Suprapubic skin (tissue), 4 donors: ENCODE results near the gene CBY1.

Source experiments
- EP300 ChIP-seq: sonication (generic); formaldehyde crosslinking; IDR thresholded peaks from one replicate; pipeline ENCODE4 v1.6.1; 2017; ENCODE audit warnings: antibody characterized with exemption
- POLR2A ChIP-seq, 2 donors: fragments of 450-650 bp; IDR thresholded peaks; one replicate each; pipeline ENCODE4 v1.6.1; 2017; ENCODE audit warnings: antibody characterized with exemption in 2 of 2, mild to moderate bottlenecking in 2 of 2, moderate library complexity in 2 of 2
- POLR2AphosphoS5 ChIP-seq, 3 donors: sonication (generic); formaldehyde crosslinking; IDR thresholded peaks; one replicate each; pipeline ENCODE4 v1.6.1; 2017; ENCODE audit warnings: antibody characterized with exemption in 3 of 3
- TF ChIP-seq, protein P1 (sequence below), 2 donors: fragments of 200-600 bp in 1 of 2; fragments of 450-650 bp in 1 of 2; sonication (generic) in 1 of 2; IDR thresholded peaks; one replicate each; pipeline ENCODE4 v1.5.1; 2016 to 2019; ENCODE audit warnings: antibody characterized with exemption in 2 of 2, mild to moderate bottlenecking in 1 of 2, moderate library complexity in 1 of 2

DNA sequence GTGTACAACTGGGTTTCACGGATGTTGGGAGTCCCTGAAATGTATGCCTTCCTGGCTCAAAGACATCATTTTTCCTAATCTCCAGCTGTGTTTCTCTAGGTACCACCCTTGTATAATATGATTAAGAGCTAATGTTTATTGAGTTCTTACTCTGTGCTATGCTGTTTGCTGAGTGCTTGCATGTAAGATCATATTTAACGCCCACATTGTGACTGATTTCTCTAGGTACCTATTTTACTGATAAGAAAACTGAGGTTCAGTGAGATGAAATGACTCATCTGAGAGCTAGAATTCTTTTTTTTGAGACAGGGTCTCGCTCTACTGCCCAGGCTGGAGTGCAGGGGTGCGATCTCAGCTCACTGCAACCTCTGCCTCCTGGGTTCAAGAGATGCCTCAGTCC, 42.9 kb upstream of the CBY1 start:
- no peak for TF ChIP-seq POLR2A (IDR thresholded peaks at IDR 0.05)
- TF ChIP-seq, protein P1, sequence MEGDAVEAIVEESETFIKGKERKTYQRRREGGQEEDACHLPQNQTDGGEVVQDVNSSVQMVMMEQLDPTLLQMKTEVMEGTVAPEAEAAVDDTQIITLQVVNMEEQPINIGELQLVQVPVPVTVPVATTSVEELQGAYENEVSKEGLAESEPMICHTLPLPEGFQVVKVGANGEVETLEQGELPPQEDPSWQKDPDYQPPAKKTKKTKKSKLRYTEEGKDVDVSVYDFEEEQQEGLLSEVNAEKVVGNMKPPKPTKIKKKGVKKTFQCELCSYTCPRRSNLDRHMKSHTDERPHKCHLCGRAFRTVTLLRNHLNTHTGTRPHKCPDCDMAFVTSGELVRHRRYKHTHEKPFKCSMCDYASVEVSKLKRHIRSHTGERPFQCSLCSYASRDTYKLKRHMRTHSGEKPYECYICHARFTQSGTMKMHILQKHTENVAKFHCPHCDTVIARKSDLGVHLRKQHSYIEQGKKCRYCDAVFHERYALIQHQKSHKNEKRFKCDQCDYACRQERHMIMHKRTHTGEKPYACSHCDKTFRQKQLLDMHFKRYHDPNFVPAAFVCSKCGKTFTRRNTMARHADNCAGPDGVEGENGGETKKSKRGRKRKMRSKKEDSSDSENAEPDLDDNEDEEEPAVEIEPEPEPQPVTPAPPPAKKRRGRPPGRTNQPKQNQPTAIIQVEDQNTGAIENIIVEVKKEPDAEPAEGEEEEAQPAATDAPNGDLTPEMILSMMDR (IDR thresholded peaks at IDR 0.05), result no peak
- no peak for TF ChIP-seq EP300
- TF ChIP-seq POLR2AphosphoS5 (IDR thresholded peaks at IDR 0.05), result no peak
